ENCODE measurements around the gene ZNF142. TPM values are rescaled to one million over a fixed set of nuclear protein-coding genes. Genes with fewer than 3 reads are reported as not detected.

Gene ZNF142
- total and polyA plus RNA-seq, 2 of the 8 experiments (the other 6 are each of a cell fraction or from before 2014, with no cell fraction given), result 9.4 to 32.5 TPM

GRCh38 chr2:218698885-218699284 is 39.5 kb upstream of the ZNF142 start:
- Histone ChIP-seq H3K23me2 (ENCODE audit: low read depth, low read length) (no peaks in the 10 kb centered on the region), H2AK5ac (ENCODE audit: low read depth, low read length) (no peak overlapping the region), H2BK5ac (ENCODE audit: low read depth, low read length) (no peak overlapping the region; the same call in 1 of the 2 replicates), H3K4me3 (ENCODE audit: extremely low read depth in 1 of 4, insufficient read depth in 2 of 4, low read depth in 3 of 4, low read length in 4 of 4) (no peak overlapping the region), H3K79me1 (ENCODE audit: low read depth, low read length) (no peaks in the 10 kb centered on the region), H3K4me2 (ENCODE audit: insufficient read depth in 1 of 2, low read depth in 2 of 2, low read length in 2 of 2) (no peak overlapping the region), H2BK15ac (ENCODE audit: low read length) (no peak overlapping the region), H2BK20ac (ENCODE audit: low read length) (no peak overlapping the region), H4K20me1 (replicated peaks in 1 of 2; ENCODE audit: control insufficient read depth in 1 of 2, insufficient read depth in 2 of 2, low read length in 2 of 2) (peaks cover 0 to 2% of the 10 kb centered on the region in 2 experiments), H3K4ac (replicated peaks; ENCODE audit: insufficient read length, low read depth, low read length) (no peak overlapping the region), H3K27ac (ENCODE audit: low read depth, low read length) (no peak overlapping the region), H2BK120ac (replicated peaks; ENCODE audit: low read depth, low read length) (no peak overlapping the region), H4K91ac (replicated peaks; ENCODE audit: insufficient read length, low read length) (no peak overlapping the region), H3K18ac (ENCODE audit: extremely low read depth, low read length) (no peak overlapping the region), H3K56ac (replicated peaks; ENCODE audit: insufficient read length, low read depth, low read length) (no peak overlapping the region), H3K4me1 (replicated peaks in 1 of 4; ENCODE audit: control insufficient read depth in 3 of 4, insufficient read depth in 4 of 4, low read length in 3 of 4) (no peaks in the 10 kb centered on the region), H4K8ac (ENCODE audit: extremely low read depth, insufficient read depth, low read length) (no peak overlapping the region; the same call in 1 of the 2 replicates), H3K27me3 (replicated peaks in 1 of 4; ENCODE audit: control insufficient read depth in 3 of 4, extremely low read depth in 1 of 4, insufficient read depth in 3 of 4, low read length in 3 of 4) (no peaks in the 10 kb centered on the region), H4K5ac (ENCODE audit: insufficient read length, low read depth, low read length) (no peak overlapping the region), H2AFZ (ENCODE audit: low read length) (no peak overlapping the region), H3K9ac (replicated peaks in 1 of 4; ENCODE audit: extremely low read depth in 1 of 4, low read depth in 3 of 4, low read length in 3 of 4) (no peak overlapping the region), H3K36me3 (ENCODE audit: control insufficient read depth in 2 of 4, insufficient read depth in 4 of 4, low read length in 3 of 4) (peaks cover 0 to 16% (median 7%) of the 10 kb centered on the region in 4 experiments; a peak in 7 of 8 replicates), H3K9me3 (ENCODE audit: insufficient read depth in 2 of 2, low read depth in 1 of 2, low read length in 1 of 2) (no peaks in the 10 kb centered on the region), H3K14ac (ENCODE audit: insufficient read length) (no peak overlapping the region), H2BK12ac (ENCODE audit: low read depth, low read length) (no peak overlapping the region), H3K23ac (ENCODE audit: insufficient read length) (no peak overlapping the region), H3K79me2 (ENCODE audit: control insufficient read depth in 1 of 2, insufficient read depth in 2 of 2, low read length in 2 of 2) (no peaks in the 10 kb centered on the region)
- TF ChIP-seq CTBP2 (IDR thresholded peaks at IDR 0.05; ENCODE audit: borderline replicate concordance, insufficient read depth, insufficient read length, low read length) (no peak), GTF2F1 (IDR thresholded peaks at IDR 0.05; ENCODE audit: borderline replicate concordance, low read depth, low read length) (no peak), SP4 (IDR thresholded peaks at IDR 0.05; ENCODE audit: low read length) (no peak), CHD1 (IDR thresholded peaks at IDR 0.05; ENCODE audit: low read depth, low read length) (no peak), HDAC6 (IDR thresholded peaks at IDR 0.05; ENCODE audit: low read depth, low read length) (no peak), SP2 (IDR thresholded peaks at IDR 0.05; ENCODE audit: low read length) (no peak)
- FAIRE-seq (no peak), DNase-seq (ENCODE audit: low read depth in 1 of 2, low spot score in 2 of 2) (no peak)
- ChIA-PET CTCF (ENCODE audit: partially characterized antibody) (interaction anchor here (0.7 to 4.8 kb wide), 5 partner anchors 12 to 304 kb away, joined by 3 to 27 read pairs (median 4); partner anchors contain the start of gene PRKAG3), POLR2A (ENCODE audit: partially characterized antibody) (interaction anchor here (1.5 to 1.7 kb wide), 3 partner anchors 9 to 13 kb away, joined by 3 to 7 read pairs (median 4); no protein-coding TSS in a partner anchor)
- WGBS, 2 experiments (ENCODE audit: extremely low coverage in 1 of 2, insufficient coverage in 1 of 2, insufficient read length in 1 of 2, insufficient replicate concordance in 2 of 2, low coverage in 1 of 2, low lambda C conversion rate in 2 of 2, missing lambda C conversion rate in 1 of 2), result 96% methylated on average over 8 of the region's 8 CpGs; no CpG with 5 or more reads in 1 of the 2 experiments

Measured in H1 (cell line).